Lower leg skin (tissue), 3 donors: ENCODE data around the gene WEE2.

Experiments used
- CTCF ChIP-seq, 3 donors: fragments of 450-650 bp; IDR thresholded peaks; one replicate each; pipeline ENCODE4 v1.5.1; 2016; ENCODE audit warnings: antibody characterized with exemption in 3 of 3, mild to moderate bottlenecking in 3 of 3, moderate library complexity in 2 of 3
- POLR2A ChIP-seq, 2 donors: fragments of 450-650 bp; IDR thresholded peaks; one replicate each; pipeline ENCODE4 v1.6.1; 2016 to 2017; ENCODE audit warnings: antibody characterized with exemption in 2 of 2, mild to moderate bottlenecking in 1 of 2, moderate library complexity in 1 of 2

GRCh38 chr7:141731476-141732149 lies 23.5 kb downstream of the WEE2 start:
- no peak for TF ChIP-seq CTCF (IDR thresholded peaks at IDR 0.05)
- no peak for TF ChIP-seq POLR2A (IDR thresholded peaks at IDR 0.05)
